Stomach (tissue), 4 donors: ENCODE data around the gene CD44.

Experiments used
- EP300 ChIP-seq: sonication (generic); formaldehyde crosslinking; IDR thresholded peaks from one replicate; pipeline ENCODE4 v1.6.1; 2017; ENCODE audit warnings: antibody characterized with exemption
- POLR2A ChIP-seq, 4 donors: fragments of 450-650 bp; IDR thresholded peaks; one replicate each; pipeline ENCODE4 v1.6.1; 2016; ENCODE audit warnings: antibody characterized with exemption in 4 of 4, control low read depth in 2 of 4, mild to moderate bottlenecking in 1 of 4, moderate library complexity in 1 of 4
- POLR2AphosphoS5 ChIP-seq, 3 donors: sonication (generic); formaldehyde crosslinking; IDR thresholded peaks; one replicate each; pipeline ENCODE4 v1.6.1; 2016; ENCODE audit warnings: antibody characterized with exemption in 3 of 3
- TF ChIP-seq, protein P1 (sequence below), 7 experiments: fragments of 450-650 bp in 4 of 7; fragments of 200-600 bp in 3 of 7; sonication (generic) in 3 of 7; IDR thresholded peaks; one replicate each; pipeline ENCODE4 v1.5.1; 2016 to 2019; ENCODE audit warnings: antibody characterized with exemption in 7 of 7, control low read depth in 2 of 7, mild to moderate bottlenecking in 1 of 7

DNA sequence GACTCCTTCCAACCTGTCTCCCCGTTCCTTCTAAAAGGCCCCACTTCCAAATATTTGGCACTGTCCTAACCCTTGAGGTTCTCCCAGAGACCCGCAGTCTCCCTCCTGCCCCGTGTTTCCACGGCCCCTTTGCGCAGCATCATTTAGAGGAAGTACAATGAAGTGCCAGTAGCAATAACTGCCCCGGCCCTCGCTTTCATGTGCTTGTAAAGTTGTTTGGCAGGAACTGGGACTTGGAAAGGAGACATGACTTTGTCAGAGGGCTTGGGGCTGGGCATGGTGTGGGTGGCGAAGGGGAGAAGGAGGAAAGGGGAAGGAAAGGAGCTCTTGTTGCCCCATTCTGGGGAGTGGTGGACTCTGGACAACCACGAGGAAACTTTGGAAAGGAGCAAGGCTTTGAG lies 2.6 kb downstream of the CD44 start:
- TF ChIP-seq, protein P1, sequence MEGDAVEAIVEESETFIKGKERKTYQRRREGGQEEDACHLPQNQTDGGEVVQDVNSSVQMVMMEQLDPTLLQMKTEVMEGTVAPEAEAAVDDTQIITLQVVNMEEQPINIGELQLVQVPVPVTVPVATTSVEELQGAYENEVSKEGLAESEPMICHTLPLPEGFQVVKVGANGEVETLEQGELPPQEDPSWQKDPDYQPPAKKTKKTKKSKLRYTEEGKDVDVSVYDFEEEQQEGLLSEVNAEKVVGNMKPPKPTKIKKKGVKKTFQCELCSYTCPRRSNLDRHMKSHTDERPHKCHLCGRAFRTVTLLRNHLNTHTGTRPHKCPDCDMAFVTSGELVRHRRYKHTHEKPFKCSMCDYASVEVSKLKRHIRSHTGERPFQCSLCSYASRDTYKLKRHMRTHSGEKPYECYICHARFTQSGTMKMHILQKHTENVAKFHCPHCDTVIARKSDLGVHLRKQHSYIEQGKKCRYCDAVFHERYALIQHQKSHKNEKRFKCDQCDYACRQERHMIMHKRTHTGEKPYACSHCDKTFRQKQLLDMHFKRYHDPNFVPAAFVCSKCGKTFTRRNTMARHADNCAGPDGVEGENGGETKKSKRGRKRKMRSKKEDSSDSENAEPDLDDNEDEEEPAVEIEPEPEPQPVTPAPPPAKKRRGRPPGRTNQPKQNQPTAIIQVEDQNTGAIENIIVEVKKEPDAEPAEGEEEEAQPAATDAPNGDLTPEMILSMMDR (IDR thresholded peaks at IDR 0.05), result no peak
- TF ChIP-seq POLR2A (IDR thresholded peaks at IDR 0.05), result no peak
- no peak for TF ChIP-seq EP300
- TF ChIP-seq POLR2AphosphoS5 (IDR thresholded peaks at IDR 0.05), result no peak
